ENCODE data around the gene HLX. TPM values are rescaled to one million over a fixed set of nuclear protein-coding genes. Genes with fewer than 3 reads are reported as not detected.

The HLX gene
- polyA plus RNA-seq, 12 donors: 9.1 to 25.0 (median 15.3) TPM; not detected in 1

GRCh38 chr1:220879509-220880361 is 492 bp downstream of the HLX start:
- DNase-seq: no peak

DNA sequence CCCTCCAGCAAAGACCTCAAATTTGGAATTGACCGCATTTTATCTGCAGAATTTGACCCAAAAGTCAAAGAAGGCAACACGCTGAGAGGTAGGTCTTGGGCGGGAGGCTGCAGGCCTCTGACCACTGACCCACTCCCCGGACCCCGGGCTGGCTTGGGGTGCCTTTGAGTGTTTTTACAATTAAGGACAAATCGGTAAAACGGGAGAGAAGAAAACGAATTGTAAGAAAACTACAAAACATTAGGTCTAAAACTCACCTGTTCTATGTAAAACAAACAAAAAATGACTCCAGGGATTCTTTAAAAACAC is 1.1 kb downstream of the HLX start:
- DNase-seq: no peak

- no peak for DNase-seq
Measured at GRCh38 chr1:220880726-220881506, 1.7 kb downstream of the HLX start.

- no peak for DNase-seq
Measured at GRCh38 chr1:220882061-220882891, 3.0 kb downstream of the HLX start.

- no peak for DNase-seq
Measured at GRCh38 chr1:220884109-220884980, 5.1 kb downstream of the HLX start.

- DNase-seq: no peak
Measured at GRCh38 chr1:220884981-220885918, 6.0 kb downstream of the HLX start.

GRCh38 chr1:220885971-220886370 is 6.7 kb downstream of the HLX start:
- no peak for DNase-seq

GRCh38 chr1:220886470-220887201 is 7.4 kb downstream of the HLX start:
- DNase-seq: no peak

GRCh38 chr1:220887202-220887519 is 7.9 kb downstream of the HLX start:
- no peak for DNase-seq

DNA sequence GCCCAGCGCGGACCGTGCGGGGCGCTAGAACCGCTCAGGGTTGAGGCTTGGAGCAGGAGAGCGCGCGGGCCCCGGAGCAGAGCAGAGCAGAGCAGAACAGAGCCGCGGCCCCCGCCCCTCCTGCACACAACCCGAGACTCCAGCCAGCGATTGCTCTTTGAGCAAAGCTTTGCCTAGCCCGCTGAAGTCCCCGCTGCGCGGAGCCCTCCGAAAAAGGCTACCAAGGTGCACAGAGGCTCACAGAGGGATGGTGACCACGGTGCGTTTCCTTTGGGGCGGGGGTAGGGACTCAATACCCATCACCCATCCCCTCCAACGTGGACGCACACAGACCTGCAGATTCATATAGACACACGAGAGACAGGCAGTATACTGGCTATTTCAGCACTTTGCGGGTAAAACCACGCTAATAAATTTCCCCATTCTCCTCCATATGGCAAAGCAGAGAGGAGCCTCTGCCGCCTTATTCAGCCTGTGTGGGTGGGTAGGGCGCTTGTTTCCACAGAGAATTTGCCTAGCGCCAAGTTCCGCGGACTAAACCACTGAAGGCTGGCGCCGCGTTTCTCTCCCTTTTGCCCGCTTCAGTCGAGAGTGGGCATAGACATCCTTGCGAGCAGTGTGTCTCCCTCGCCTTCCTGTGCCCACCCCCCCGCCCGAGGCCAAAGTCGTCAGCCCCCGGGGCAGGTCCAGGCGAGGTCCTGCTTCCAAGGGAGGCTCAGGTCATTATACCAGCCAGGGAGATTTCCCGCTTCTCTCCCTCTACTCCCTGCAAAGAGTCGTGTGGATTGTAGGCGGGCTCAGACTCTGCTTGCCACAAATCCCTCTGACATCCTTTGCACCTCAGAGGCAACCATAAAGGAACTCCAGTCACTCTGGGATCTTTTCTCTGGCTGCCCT is 8.5 kb downstream of the HLX start:
- no peak for DNase-seq

- DNase-seq: no peak
Measured at GRCh38 chr1:220888417-220888986, 9.3 kb downstream of the HLX start.

DNA sequence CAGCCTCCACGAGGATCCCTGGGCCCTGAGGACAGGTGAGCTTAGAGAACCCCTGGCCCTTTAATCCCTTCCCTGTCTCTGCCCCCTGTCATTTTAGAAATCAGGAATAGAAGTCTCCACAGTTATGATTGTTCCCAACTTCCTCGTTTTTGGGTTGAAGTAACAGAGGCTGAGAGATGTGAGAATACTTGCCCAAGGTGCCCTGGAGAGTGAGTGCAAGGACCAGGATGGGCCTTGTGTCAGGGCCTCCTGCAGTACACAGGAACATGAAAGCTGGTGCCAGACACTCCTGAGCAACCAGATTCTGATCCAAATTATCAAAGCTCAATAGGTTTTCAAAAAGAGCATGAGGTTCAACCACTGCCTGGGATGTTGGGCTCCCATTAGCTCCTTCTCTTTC is 10.1 kb downstream of the HLX start:
- DNase-seq: no peak

GRCh38 chr1:220889848-220890287 is 10.6 kb downstream of the HLX start:
- no peak for DNase-seq

- DNase-seq: no peak
Measured at GRCh38 chr1:220890602-220891001, 11.4 kb downstream of the HLX start.

DNA sequence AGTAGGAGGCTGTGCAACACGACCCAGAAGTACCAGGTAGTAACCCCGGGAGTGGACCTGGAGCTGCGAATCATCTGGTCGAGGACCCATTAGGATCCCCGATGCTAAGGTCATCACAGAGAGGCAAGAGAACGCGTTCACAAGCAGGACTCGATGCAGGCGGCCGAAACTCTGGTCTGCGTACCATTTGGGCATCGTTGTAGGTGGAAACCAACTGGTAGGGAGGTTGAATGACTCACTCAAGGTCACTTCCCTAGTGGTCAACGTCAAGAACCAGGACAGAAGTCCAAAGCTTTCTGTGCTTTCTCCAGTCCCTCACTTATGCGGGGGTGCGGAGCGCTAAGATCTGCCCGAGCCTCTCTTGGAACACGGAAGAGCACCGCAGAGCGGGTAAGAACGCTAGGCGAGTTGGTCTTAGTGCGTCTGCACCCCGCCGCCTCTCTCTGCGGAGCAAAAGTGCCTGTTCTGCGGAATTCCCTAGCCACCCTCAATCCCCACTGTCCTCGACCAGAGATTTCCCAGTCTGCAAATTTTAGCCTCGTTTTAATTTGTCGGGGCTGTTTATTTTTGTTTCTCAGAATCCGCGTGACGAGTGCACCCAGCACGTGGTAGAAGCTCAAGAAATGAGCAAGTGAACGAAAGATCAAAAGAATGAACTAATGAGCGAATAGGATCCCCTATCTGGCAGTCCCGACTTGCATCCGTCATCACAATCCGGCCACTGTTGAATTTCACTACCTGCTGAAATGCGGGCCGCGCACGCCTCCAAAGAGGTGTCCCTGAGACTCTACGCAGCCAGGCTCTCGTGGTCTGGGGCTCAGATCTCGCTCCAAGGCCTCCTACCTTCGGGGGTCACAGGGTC is 12.2 kb downstream of the HLX start:
- DNase-seq: no peak

GRCh38 chr1:220892086-220892376 is 12.8 kb downstream of the HLX start:
- no peak for DNase-seq

GRCh38 chr1:220892997-220893700 is 13.9 kb downstream of the HLX start:
- no peak for DNase-seq

Data from muscle of arm (tissue), 12 donors.